Trophoblast cell (in vitro differentiated cells and primary cell): ENCODE data around the gene DAG1.

ENCODE experiments used
- DNase-seq, 2 donors: peaks; one replicate each; pipeline ENCODE4 v3.0.0-alpha.2; 2016
- H2AFZ ChIP-seq: 2 replicates; pipeline ENCODE4 v1.6.1; 2013; ENCODE audit warnings: low read length, moderate library complexity, mild to moderate bottlenecking; ENCODE audit not compliant: insufficient read depth, poor library complexity
- H2AK5ac ChIP-seq: 2 replicates; pipeline ENCODE4 v1.6.1; 2013; ENCODE audit warnings: mild to moderate bottlenecking, low read length
- H2BK120ac ChIP-seq: 2 replicates; pipeline ENCODE4 v1.6.1; 2013; ENCODE audit warnings: low read length, mild to moderate bottlenecking, moderate library complexity; ENCODE audit not compliant: insufficient read depth, poor library complexity
- H2BK12ac ChIP-seq: 2 replicates; pipeline ENCODE4 v1.6.1; 2013; ENCODE audit warnings: mild to moderate bottlenecking, low read length, moderate library complexity
- H2BK5ac ChIP-seq: 2 replicates; pipeline ENCODE4 v1.6.1; 2013; ENCODE audit warnings: low read length, low read depth, moderate library complexity, mild to moderate bottlenecking; ENCODE audit not compliant: poor library complexity
- H3K14ac ChIP-seq: 2 replicates; pipeline ENCODE4 v1.6.1; 2013; ENCODE audit warnings: mild to moderate bottlenecking, low read length
- H3K18ac ChIP-seq: 2 replicates; pipeline ENCODE4 v1.6.1; 2013; ENCODE audit warnings: mild to moderate bottlenecking, low read length
- H3K23ac ChIP-seq: 2 replicates; pipeline ENCODE4 v1.6.1; 2013; ENCODE audit warnings: low read length
- H3K27ac ChIP-seq: 2 replicates; pipeline ENCODE4 v1.5.1; 2013; ENCODE audit warnings: low read depth, mild to moderate bottlenecking, inconsistent platforms, low read length, moderate library complexity
- H3K27me3 ChIP-seq: 2 replicates; pipeline ENCODE4 v1.6.1; 2013; ENCODE audit warnings: inconsistent platforms, mild to moderate bottlenecking, low read length, moderate library complexity; ENCODE audit not compliant: insufficient read depth
- H3K36me3 ChIP-seq, 2 experiments: 1 replicate in 1 of 2; 2 replicates in 1 of 2; pipeline ENCODE4 v1.6.1; 2013; ENCODE audit warnings: low read length in 2 of 2, mild to moderate bottlenecking in 2 of 2, moderate library complexity in 1 of 2; ENCODE audit not compliant: insufficient read depth in 2 of 2, control insufficient read depth in 1 of 2
- H3K4ac ChIP-seq: 2 replicates; pipeline ENCODE4 v1.6.1; 2013; ENCODE audit warnings: low read depth, mild to moderate bottlenecking, low read length, moderate library complexity
- H3K4me1 ChIP-seq, 2 experiments: 1 replicate in 1 of 2; 2 replicates in 1 of 2; pipeline ENCODE4 v1.6.1; 2013; ENCODE audit warnings: low read length in 2 of 2, mild to moderate bottlenecking in 2 of 2, moderate library complexity in 1 of 2; ENCODE audit not compliant: insufficient read depth in 2 of 2, control insufficient read depth in 1 of 2
- H3K4me2 ChIP-seq: 2 replicates; pipeline ENCODE4 v1.6.1; 2013; ENCODE audit warnings: inconsistent platforms, mild to moderate bottlenecking, low read length, moderate library complexity
- H3K4me3 ChIP-seq: 2 replicates; pipeline ENCODE4 v1.5.1; 2013; ENCODE audit warnings: mild to moderate bottlenecking, low read depth, low read length, inconsistent platforms
- H3K79me1 ChIP-seq: one replicate; pipeline ENCODE4 v1.6.1; 2013; ENCODE audit warnings: low read length
- H3K79me2 ChIP-seq: 2 replicates; pipeline ENCODE4 v1.6.1; 2013; ENCODE audit warnings: low read length, mild to moderate bottlenecking; ENCODE audit not compliant: control insufficient read depth, insufficient read depth, poor library complexity
- H3K9ac ChIP-seq: 2 replicates; pipeline ENCODE4 v1.6.1; 2013; ENCODE audit warnings: mild to moderate bottlenecking, low read length
- H3K9me3 ChIP-seq: 2 replicates; pipeline ENCODE4 v1.6.1; 2013; ENCODE audit warnings: low read depth, mild to moderate bottlenecking, control low read depth, inconsistent platforms, low read length; ENCODE audit not compliant: insufficient read depth
- H4K12ac ChIP-seq: 2 replicates; pipeline ENCODE4 v1.6.1; 2013; ENCODE audit warnings: low read depth, mild to moderate bottlenecking, low read length, moderate library complexity
- H4K8ac ChIP-seq: 2 replicates; pipeline ENCODE4 v1.6.1; 2013; ENCODE audit warnings: low read depth, mild to moderate bottlenecking, low read length, moderate library complexity
- H4K91ac ChIP-seq: one replicate; pipeline ENCODE4 v1.6.1; 2013; ENCODE audit warnings: low read depth, mild to moderate bottlenecking, low read length, moderate library complexity
- WGBS: extraction: QIAGEN DNeasy Blood & Tissue Kit; methylation state at CpG from one replicate; pipeline ENCODE4 v1.1.7; 2013; ENCODE audit warnings: missing lambda C conversion rate; ENCODE audit not compliant: insufficient read length, insufficient coverage; ENCODE audit errors: extremely low coverage; 5-methylcytosine and 5-hydroxymethylcytosine counted together

DAG1 gene

DNA sequence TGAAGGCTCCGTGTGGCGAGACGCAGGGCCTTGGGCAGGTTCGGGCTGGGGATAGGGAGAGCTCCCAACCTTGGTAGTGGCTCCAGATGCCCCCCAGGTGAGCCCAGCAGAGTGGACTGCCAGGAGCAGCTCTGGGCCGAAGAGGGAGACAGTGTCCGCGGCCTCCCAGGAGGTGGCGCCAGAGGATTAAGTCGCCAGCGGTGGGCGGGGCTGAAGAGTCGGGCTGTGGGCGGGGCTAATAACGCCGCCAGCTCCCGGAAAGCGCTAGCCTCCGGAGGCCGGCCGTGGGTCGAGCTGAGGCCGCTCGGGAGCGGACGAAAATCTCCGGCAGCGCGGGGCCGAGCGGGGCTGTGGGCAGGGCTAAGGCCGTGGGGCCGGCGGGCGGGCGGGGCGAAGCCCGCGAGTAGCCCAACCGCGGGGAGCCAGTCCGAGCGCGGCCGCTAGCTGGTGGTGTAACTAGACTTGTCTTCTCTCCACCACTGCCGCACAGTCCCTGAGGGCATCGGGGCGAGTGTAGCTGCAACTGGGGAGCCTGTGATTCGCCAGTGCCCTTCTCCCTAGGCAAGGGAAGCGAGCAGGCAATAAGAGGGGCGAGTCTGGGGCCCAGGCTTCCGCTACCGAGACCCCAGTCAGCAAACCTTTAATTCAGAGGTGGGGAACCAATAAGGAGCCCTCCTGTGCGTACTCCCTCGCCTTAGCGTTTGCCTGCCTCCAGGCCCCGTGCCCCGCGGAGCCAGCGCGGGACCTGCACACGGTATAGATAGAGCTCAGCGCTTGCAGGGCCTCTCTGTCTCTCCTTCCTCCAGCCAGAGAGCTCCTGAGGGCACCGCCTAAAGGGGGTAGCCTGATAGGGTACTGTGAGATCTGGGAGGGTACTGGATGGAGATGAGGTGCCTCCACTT lies 69.8 kb downstream of the DAG1 start:
- peak overlapping the region; percentile 8 for H2AFZ ChIP-seq
- WGBS: no CpG with 5 or more reads among the region's 63 CpGs
- peaks cover 24 to 25% of the 10 kb centered on the region in 2 experiments for H3K4me1 ChIP-seq

DNA sequence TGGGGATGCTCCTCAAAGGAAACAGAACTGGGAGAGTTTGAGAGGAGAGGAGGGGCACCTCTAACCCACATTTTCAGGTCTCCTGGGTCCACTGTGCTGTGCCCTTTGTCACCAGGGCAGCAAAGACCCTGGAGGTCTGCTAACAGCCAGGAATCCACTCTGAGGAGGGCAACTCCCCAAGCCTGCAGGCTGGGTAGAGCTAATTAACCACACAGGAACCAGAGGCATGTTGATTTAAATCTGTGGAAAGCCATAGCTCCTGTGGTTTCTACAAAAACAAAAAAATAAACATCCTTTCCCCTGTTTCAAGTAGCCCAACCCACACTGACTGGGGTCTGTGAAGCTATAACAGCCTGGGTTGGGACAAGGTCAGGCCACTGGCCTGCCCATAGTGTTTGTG lies 82.0 kb downstream of the DAG1 start:
- no peak overlapping the region for H3K27ac ChIP-seq
- H2AFZ ChIP-seq: no peak overlapping the region
- H2AK5ac ChIP-seq: no peak overlapping the region
- H2BK12ac ChIP-seq: no peak overlapping the region
- H3K4me1 ChIP-seq: peaks cover 8 to 10% of the 10 kb centered on the region in 2 experiments
- H2BK120ac ChIP-seq: no peak overlapping the region
- no peaks in the 10 kb centered on the region for H3K36me3 ChIP-seq
- no peak for DNase-seq
- H3K9me3 ChIP-seq: no peaks in the 10 kb centered on the region
- no peak overlapping the region for H3K4ac ChIP-seq
- no peak overlapping the region for H3K14ac ChIP-seq
- no peak overlapping the region for H3K18ac ChIP-seq
- no peak overlapping the region for H4K12ac ChIP-seq
- H3K4me3 ChIP-seq: no peak overlapping the region
- H2BK5ac ChIP-seq: no peak overlapping the region
- H3K79me1 ChIP-seq: peaks cover 7% of the 10 kb centered on the region
- H3K4me2 ChIP-seq: no peak overlapping the region
- H4K8ac ChIP-seq: no peak overlapping the region
- no peak overlapping the region for H4K91ac ChIP-seq
- no peak overlapping the region for H3K23ac ChIP-seq
- peaks cover 6% of the 10 kb centered on the region for H3K27me3 ChIP-seq
- no peak overlapping the region for H3K9ac ChIP-seq
- peaks cover 3% of the 10 kb centered on the region for H3K79me2 ChIP-seq

More for the DNA sequence above, 69.8 kb downstream of the DAG1 start:
- DNase-seq: peak; percentile 93 to 98
- H3K23ac ChIP-seq: no peak overlapping the region
- H3K14ac ChIP-seq: peak overlapping the region; percentile 25
- H3K9me3 ChIP-seq: no peaks in the 10 kb centered on the region
- peaks cover 3 to 9% of the 10 kb centered on the region in 2 experiments for H3K36me3 ChIP-seq
- H2BK5ac ChIP-seq: peak overlapping the region; percentile 21
- H3K79me2 ChIP-seq: no peaks in the 10 kb centered on the region
- peak overlapping the region; percentile 59 for H3K9ac ChIP-seq
- peak overlapping the region; percentile 54 for H3K18ac ChIP-seq
- peaks cover 19% of the 10 kb centered on the region for H3K79me1 ChIP-seq
- peak overlapping the region; percentile 51 for H3K27ac ChIP-seq
- peak overlapping the region; percentile 57 for H2AK5ac ChIP-seq
- peak overlapping the region; percentile 66 for H4K8ac ChIP-seq
- H3K27me3 ChIP-seq: no peaks in the 10 kb centered on the region
- H3K4ac ChIP-seq: no peak overlapping the region
- H2BK12ac ChIP-seq: peak overlapping the region; percentile 59
- H3K4me3 ChIP-seq: peak overlapping the region; percentile 68
- peak overlapping the region; percentile 25 for H2BK120ac ChIP-seq
- H4K12ac ChIP-seq: peak overlapping the region; percentile 57
- peak overlapping the region; percentile 95 for H3K4me2 ChIP-seq
- peak overlapping the region; percentile 45 for H4K91ac ChIP-seq

DNA sequence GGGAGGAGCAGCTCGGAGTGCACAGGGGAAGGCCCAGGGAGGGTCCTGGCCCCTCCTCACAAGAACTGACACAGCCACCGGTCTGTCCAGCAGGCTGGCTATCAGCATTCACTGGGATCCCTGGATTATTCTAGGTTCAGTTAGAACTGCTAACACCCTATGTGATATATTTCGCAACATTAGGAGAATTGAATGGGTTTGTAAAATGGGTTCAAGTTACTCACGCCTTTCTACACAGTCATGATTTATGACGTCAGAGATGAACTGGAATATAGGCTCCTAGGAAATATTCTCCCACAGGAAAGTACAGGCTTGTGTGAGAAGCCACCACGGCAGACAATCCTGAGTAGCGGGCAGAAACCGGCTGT lies 83.2 kb downstream of the DAG1 start:
- no peaks in the 10 kb centered on the region for H3K9me3 ChIP-seq
- H2BK12ac ChIP-seq: no peak overlapping the region
- peaks cover 6% of the 10 kb centered on the region for H3K27me3 ChIP-seq
- H2AK5ac ChIP-seq: no peak overlapping the region
- no peak overlapping the region for H3K18ac ChIP-seq
- H2AFZ ChIP-seq: peak overlapping the region; percentile 35
- no peak overlapping the region for H3K4me3 ChIP-seq
- peak overlapping the region; percentile 85 for H3K4me2 ChIP-seq
- H2BK120ac ChIP-seq: no peak overlapping the region
- H3K4me1 ChIP-seq: peaks cover 8 to 10% of the 10 kb centered on the region in 2 experiments
- H3K27ac ChIP-seq: no peak overlapping the region
- no peak overlapping the region for H3K23ac ChIP-seq
- peak overlapping the region; percentile 27 for H4K8ac ChIP-seq
- DNase-seq: peak in 1 of 2 donors; percentile 10
- H3K9ac ChIP-seq: no peak overlapping the region
- H3K79me1 ChIP-seq: peaks cover 7% of the 10 kb centered on the region
- H3K4ac ChIP-seq: no peak overlapping the region
- no CpG with 5 or more reads among the region's 8 CpGs for WGBS
- H2BK5ac ChIP-seq: no peak overlapping the region
- peaks cover 3% of the 10 kb centered on the region for H3K79me2 ChIP-seq
- H3K36me3 ChIP-seq: no peaks in the 10 kb centered on the region
- H4K91ac ChIP-seq: no peak overlapping the region
- H4K12ac ChIP-seq: no peak overlapping the region
- no peak overlapping the region for H3K14ac ChIP-seq

DNA sequence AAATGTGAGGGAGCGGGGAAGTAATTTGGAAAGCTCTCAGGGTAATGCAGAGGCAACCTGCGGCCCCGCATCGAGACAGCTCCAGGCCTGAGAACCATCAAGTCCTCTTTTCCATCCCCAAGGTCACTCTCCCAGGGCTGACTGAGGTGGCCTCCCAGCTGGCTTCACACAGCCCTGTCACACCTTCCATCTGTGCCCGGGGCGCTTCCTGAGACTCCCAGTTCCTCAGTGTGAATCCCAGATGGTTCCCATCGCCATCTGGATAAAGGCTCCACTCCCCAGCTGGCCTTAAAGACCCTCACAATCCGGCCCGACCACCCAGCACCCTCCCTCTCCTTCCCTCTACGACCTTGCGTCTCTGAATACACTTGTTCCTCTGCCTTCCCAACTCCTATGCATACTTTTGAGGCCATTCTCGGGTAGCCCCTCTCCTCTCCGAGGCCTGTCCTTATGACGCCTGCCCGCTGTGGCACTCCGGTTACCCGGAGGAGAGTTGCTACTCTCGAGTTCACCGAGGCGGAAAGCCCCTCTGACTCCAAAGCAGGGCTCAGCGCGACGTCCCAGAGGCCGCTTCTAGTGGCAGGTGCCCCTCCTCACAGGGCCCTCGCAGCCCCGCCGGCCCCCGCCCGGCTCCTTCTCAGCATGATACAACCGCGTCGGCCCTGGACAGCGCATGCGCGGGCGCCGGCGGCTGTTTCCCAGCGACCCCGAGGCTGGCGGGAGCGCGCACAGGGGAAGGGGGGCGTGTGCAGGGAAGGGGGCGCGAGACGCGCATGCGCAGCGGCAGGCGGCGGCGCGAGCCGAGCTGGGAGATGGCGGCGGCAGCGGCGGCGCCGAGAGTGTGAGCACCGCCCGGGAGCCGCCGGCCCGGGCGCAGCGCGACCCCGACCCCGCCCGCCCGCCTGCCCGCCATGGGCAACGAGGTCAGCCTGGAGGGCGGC lies 83.9 kb downstream of the DAG1 start, which contains the start of gene BSN:
Gene BSN (plus strand): TSS at position 786 of the 941 bp plus-strand sequence. CDS start 126 bp downstream, at position 912.
- H2AK5ac ChIP-seq: no peak within 1 kb of the TSS
- peak; percentile 81 to 91 for DNase-seq
- H3K4ac ChIP-seq: peak within 1 kb of the TSS; percentile 9
- H2BK5ac ChIP-seq: peak within 1 kb of the TSS; percentile 28
- H3K14ac ChIP-seq: peak within 1 kb of the TSS; percentile 52
- H4K12ac ChIP-seq: peak within 1 kb of the TSS; percentile 65
- peak within 1 kb of the TSS; percentile 50 for H3K9ac ChIP-seq
- no peak within 1 kb of the TSS for H2BK12ac ChIP-seq
- peaks cover 6% of the 10 kb centered on the region for H3K27me3 ChIP-seq
- H2AFZ ChIP-seq: peak within 1 kb of the TSS; percentile 94
- H3K18ac ChIP-seq: peak within 1 kb of the TSS; percentile 55
- no peaks in the 10 kb centered on the region for H3K9me3 ChIP-seq
- H3K79me2 ChIP-seq: peaks cover 3% of the 10 kb centered on the region
- H3K4me3 ChIP-seq: peak within 1 kb of the TSS; percentile 73
- no peaks in the 10 kb centered on the region for H3K36me3 ChIP-seq
- no peak within 1 kb of the TSS for H3K23ac ChIP-seq
- no CpG with 5 or more reads among the region's 76 CpGs for WGBS
- H3K4me2 ChIP-seq: peak within 1 kb of the TSS; percentile 85
- H3K79me1 ChIP-seq: peaks cover 7% of the 10 kb centered on the region
- H3K4me1 ChIP-seq: peaks cover 8 to 10% of the 10 kb centered on the region in 2 experiments
- H2BK120ac ChIP-seq: peak within 1 kb of the TSS; percentile 6
- peak within 1 kb of the TSS; percentile 36 for H4K91ac ChIP-seq
- H4K8ac ChIP-seq: peak within 1 kb of the TSS; percentile 76
- H3K27ac ChIP-seq: no peak within 1 kb of the TSS
